ENCODE measurements around the gene VASN. TPM values are rescaled to one million over a fixed set of nuclear protein-coding genes. Genes with fewer than 3 reads are reported as not detected.

Gene VASN
- total RNA-seq, 1 donor from 2014 or later: 62.7 TPM

Other genes with a start within 250 kb of the VASN start
- gene SRL, start 129.8 kb upstream of the VASN start, total RNA-seq: not detected in 2 replicates
- 8.0 and 10.8 TPM in 2 replicates for gene TFAP4, start 98.8 kb upstream of the VASN start, total RNA-seq
- 58.6 and 59.9 TPM in 2 replicates for gene GLIS2, start 55.8 kb upstream of the VASN start, total RNA-seq
- gene PAM16, start 20.5 kb upstream of the VASN start, total RNA-seq: 21.0 and 23.7 TPM in 2 replicates
- gene CORO7, start 44.7 kb downstream of the VASN start, total RNA-seq: 35.5 and 40.1 TPM in 2 replicates
- gene DNAJA3, start 54.0 kb downstream of the VASN start, total RNA-seq: 31.1 and 33.7 TPM in 2 replicates
- gene NMRAL1, start 102.8 kb downstream of the VASN start, total RNA-seq: 55.0 and 61.4 TPM in 2 replicates
- gene HMOX2, start 104.5 kb downstream of the VASN start, total RNA-seq: 47.2 and 47.3 TPM in 2 replicates
- gene CDIP1, start 166.9 kb downstream of the VASN start, total RNA-seq: 28.5 and 28.9 TPM in 2 replicates
- gene C16orf96, start 184.5 kb downstream of the VASN start, total RNA-seq: 0.08 and 0.26 TPM in 2 replicates
- 33.6 and 38.4 TPM in 2 replicates for gene UBALD1, start 243.0 kb downstream of the VASN start, total RNA-seq

Data from osteocyte (in vitro differentiated cells).